ENCODE measurements around the gene FAM3D. TPM values are rescaled to one million over a fixed set of nuclear protein-coding genes. Genes with fewer than 3 reads are reported as not detected.

FAM3D gene, protein sequence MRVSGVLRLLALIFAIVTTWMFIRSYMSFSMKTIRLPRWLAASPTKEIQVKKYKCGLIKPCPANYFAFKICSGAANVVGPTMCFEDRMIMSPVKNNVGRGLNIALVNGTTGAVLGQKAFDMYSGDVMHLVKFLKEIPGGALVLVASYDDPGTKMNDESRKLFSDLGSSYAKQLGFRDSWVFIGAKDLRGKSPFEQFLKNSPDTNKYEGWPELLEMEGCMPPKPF
- total RNA-seq: not detected in 2 replicates

DNA sequence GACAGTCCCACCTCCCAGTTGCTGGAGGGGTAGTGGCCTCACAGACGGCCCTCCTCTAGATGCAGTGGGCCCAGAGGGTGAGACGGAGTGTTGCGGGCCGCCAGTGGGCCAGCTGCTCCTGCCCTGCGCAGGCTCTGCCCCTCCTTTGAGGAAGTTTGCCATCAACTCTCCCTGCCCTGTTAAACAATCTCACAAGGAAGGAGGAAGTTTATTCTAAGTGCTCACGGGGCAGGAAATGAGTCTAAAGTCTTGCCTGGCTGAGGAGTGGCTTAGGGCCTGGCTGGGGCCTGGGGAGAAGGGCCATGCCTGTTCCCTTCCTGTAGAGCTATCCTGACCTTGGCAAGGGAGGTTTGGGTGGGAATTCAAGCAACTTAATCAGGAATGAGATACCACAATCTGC, at the start of gene FAM3D:
Gene FAM3D (minus strand): TSS at position 92 of the 400 bp plus-strand sequence. CDS start 11,211 bp downstream, outside the sequence.

Other genes starting within 250 kb of the FAM3D start
- 104 and 146 TPM in 2 replicates for gene PDHB, start 232.9 kb downstream of the FAM3D start, total RNA-seq
- gene KCTD6, start 174.7 kb downstream of the FAM3D start, total RNA-seq: 7.9 and 8.7 TPM in 2 replicates
- gene ACOX2, start 129.6 kb downstream of the FAM3D start, total RNA-seq: 10.2 and 13.5 TPM in 2 replicates
- gene FAM107A, start 89.4 kb downstream of the FAM3D start, total RNA-seq: not detected in 2 replicates

Measured in regular cardiac myocyte (primary cell).